HepG2 (cell line): ENCODE results near the gene AMIGO3. TPM values are rescaled to one million over a fixed set of nuclear protein-coding genes. Genes with fewer than 3 reads are reported as not detected.

Experiments
- ATAC-seq: fragments of 200-7000 bp; cut with Tn5 transposase; 3 replicates; pipeline ENCODE4 v1.9.1; 2020; ENCODE audit warnings: mild to moderate bottlenecking, moderate library complexity
- BruUV-seq: library from RNA; stranded (reverse); fragments of 400-500 nt; replicated peaks from 2 replicates; lab custom pipeline; 2021; lab: Mats Ljungman, UMichigan
- CTCF ChIA-PET: fragments of 300-600 bp; formaldehyde crosslinking; extraction: SDS; loops from one replicate; lab custom pipeline; 2021; ENCODE audit warnings: low total read pairs, inconsistent platforms, low intra/inter-chr PET ratio; lab: Yijun Ruan, JAX
- POLR2A ChIA-PET: fragments of 350-600 bp; sonication (Branson Sonifier 250); formaldehyde crosslinking; loops from one replicate; lab custom pipeline; 2020; ENCODE audit warnings: antibody characterized with exemption, inconsistent platforms; lab: Yijun Ruan, JAX
- DNase-seq: peaks from one replicate; pipeline ENCODE4 v3.0.0-alpha.2; 2015; ENCODE audit warnings: low spot score
- FAIRE-seq: peaks from 3 replicates; lab custom pipeline; 2011; peaks lifted over from hg19 to GRCh38; lab: Jason Lieb, UNC
- H2AFZ ChIP-seq: one replicate; pipeline ENCODE4 v1.6.1; 2011; ENCODE audit warnings: low read length, inconsistent platforms
- H3K27ac ChIP-seq: fragments of 300-600 bp; 3 replicates; pipeline ENCODE4 v1.8.0; 2011; ENCODE audit warnings: mixed run types, mild to moderate bottlenecking, mixed read lengths, low read length, inconsistent platforms; ENCODE audit not compliant: insufficient read depth; ENCODE audit errors: extremely low read length
- H3K27me3 ChIP-seq, 2 experiments: fragments of 200-600 bp in 1 of 2; 2 replicates in 1 of 2; 3 replicates in 1 of 2; pipeline versions ENCODE4 v1.6.0 to v1.8.0; 2011; ENCODE audit warnings: low read length in 2 of 2, mild to moderate bottlenecking in 2 of 2, moderate library complexity in 2 of 2, inconsistent platforms in 1 of 2; ENCODE audit not compliant: insufficient read depth in 2 of 2, control insufficient read depth in 1 of 2
- H3K36me3 ChIP-seq, 2 experiments: fragments of 200-600 bp in 1 of 2; replicated peaks in 1 of 2; 2 replicates in 1 of 2; 3 replicates in 1 of 2; pipeline versions ENCODE4 v1.5.1 to v1.8.0; 2011; ENCODE audit warnings: low read length in 2 of 2, inconsistent platforms in 1 of 2; ENCODE audit not compliant: insufficient read depth in 2 of 2, control insufficient read depth in 1 of 2
- H3K4me1 ChIP-seq: 2 replicates; pipeline ENCODE4 v1.5.1; 2012; ENCODE audit warnings: low read length, inconsistent platforms; ENCODE audit not compliant: insufficient read depth
- H3K4me2 ChIP-seq: 2 replicates; pipeline ENCODE4 v1.6.0; 2011; ENCODE audit warnings: low read depth, low read length, inconsistent platforms
- H3K4me3 ChIP-seq, 3 experiments: fragments of 200-600 bp in 1 of 3; sonication (generic), shearing (Covaris generic) in 1 of 3; replicated peaks in 1 of 3; 2 replicates each; pipeline ENCODE4 v1.5.1; 2011 to 2016; ENCODE audit warnings: low read length in 3 of 3, inconsistent platforms in 2 of 3, low read depth in 2 of 3, mild to moderate bottlenecking in 2 of 3, control low read depth in 1 of 3, mixed read lengths in 1 of 3; ENCODE audit not compliant: insufficient read depth in 1 of 3
- H3K79me2 ChIP-seq: one replicate; pipeline ENCODE4 v1.6.1; 2011; ENCODE audit warnings: low read length, inconsistent platforms; ENCODE audit not compliant: insufficient read depth
- H3K9ac ChIP-seq: 2 replicates; pipeline ENCODE4 v1.6.0; 2011; ENCODE audit warnings: mild to moderate bottlenecking, low read depth, low read length, inconsistent platforms; ENCODE audit not compliant: insufficient read depth
- H3K9me3 ChIP-seq: 2 replicates; pipeline ENCODE4 v1.5.1; 2012; ENCODE audit warnings: mild to moderate bottlenecking, low read length
- H4K20me1 ChIP-seq: 2 replicates; pipeline ENCODE4 v1.6.0; 2011; ENCODE audit warnings: inconsistent platforms, mild to moderate bottlenecking, low read length, moderate library complexity; ENCODE audit not compliant: insufficient read depth
- FOSL2 ChIP-seq: sonication (generic); formaldehyde crosslinking; IDR thresholded peaks from 2 replicates; pipeline ENCODE4 v1.4.0; 2020; ENCODE audit warnings: missing genetic modification reagents
- SKIL ChIP-seq: sonication (generic); formaldehyde crosslinking; IDR thresholded peaks from 2 replicates; pipeline ENCODE4 v1.8.0; 2022; ENCODE audit warnings: missing genetic modification reagents, mild to moderate bottlenecking, moderate library complexity, borderline replicate concordance
- SRSF9 ChIP-seq: fragments of 200-400 bp; formaldehyde crosslinking; IDR thresholded peaks from 2 replicates; pipeline ENCODE4 v1.6.1; 2018; ENCODE audit warnings: borderline replicate concordance, mild to moderate bottlenecking, low read depth, low read length; ENCODE audit not compliant: insufficient read depth, poor library complexity, severe bottlenecking
- ZBTB2 ChIP-seq: sonication (generic); formaldehyde crosslinking; IDR thresholded peaks from 2 replicates; pipeline ENCODE4 v1.8.0; 2022; ENCODE audit warnings: low read depth, missing genetic modification reagents
- ZNF431 ChIP-seq: sonication (generic); formaldehyde crosslinking; IDR thresholded peaks from 2 replicates; pipeline ENCODE4 v1.9.0; 2022; ENCODE audit warnings: missing genetic modification reagents, low read depth, mild to moderate bottlenecking, borderline replicate concordance
- ZNF766 ChIP-seq: sonication (generic); formaldehyde crosslinking; IDR thresholded peaks from 2 replicates; pipeline ENCODE4 v1.5.0; 2020; ENCODE audit warnings: missing genetic modification reagents, borderline replicate concordance
- ZNF792 ChIP-seq: IDR thresholded peaks from 2 replicates; pipeline ENCODE4 v1.6.1; 2016
- WGBS: methylation state at CpG from one replicate; pipeline ENCODE4 v1.1.6; 2017; ENCODE audit warnings: low lambda C conversion rate; 5-methylcytosine and 5-hydroxymethylcytosine counted together
- in situ Hi-C: cut with HindIII; loops from 2 replicates; pipeline ENCODE4 v1.10.0; 2017; ENCODE audit warnings: low pct_unique_long_range_greater_than_20kb; ENCODE audit not compliant: extremely low pct_ligation_motif_present
- intact Hi-C: fragments of 100-400 bp; cut with micrococcal nuclease; formaldehyde crosslinking; loops from one replicate; pipeline ENCODE4 v1.10.0; 2022; ENCODE audit not compliant: unreplicated experiment
- polyA plus RNA-seq, 8 experiments: library from polyadenylated mRNA; depleted of rRNA in 3 of 8; stranded (reverse) in 7 of 8; unstranded in 1 of 8; fragments of >200 nt; fragmentation: Illumina TruSeq in 4 of 8; extraction: Trizol in 4 of 8; gene quantifications; 2 replicates each; pipeline versions ENCODE4 v1.2.1 to v1.2.3, GENCODE V29; 2011 to 2016; ENCODE audit warnings: low read depth in 4 of 8, missing spikeins in 1 of 8, mixed read lengths in 1 of 8; ENCODE audit not compliant: insufficient read depth in 1 of 8
- total RNA-seq, 5 experiments: library from RNA; depleted of rRNA; stranded (reverse); fragments of >200 nt; fragmentation: Illumina TruSeq; extraction: Trizol; gene quantifications; 2 replicates each; pipeline ENCODE4 v1.2.3, GENCODE V29; 2016; ENCODE audit warnings: low read depth in 1 of 5

Gene AMIGO3
- total and polyA plus RNA-seq, 2 of the 13 experiments (the other 11 are each of a cell fraction or from before 2014, with no cell fraction given), result 0.35 TPM; not detected in 1

GRCh38 chr3:49669352-49669751 lies 50.1 kb downstream of the AMIGO3 start:
- ATAC-seq (no peak), DNase-seq (no peak)
- no peaks in the 10 kb centered on the region for H3K79me2 ChIP-seq
- no peaks in the 10 kb centered on the region for H4K20me1 ChIP-seq
- no peak overlapping the region for H3K4me2 ChIP-seq
- intact Hi-C loops (loop anchor here (5.0 kb wide), 1 partner anchor 82 kb away; no protein-coding TSS in a partner anchor), in situ Hi-C loops (no loop called here)
- POLR2A ChIA-PET, result interaction anchor here (0.8 to 2.0 kb wide), 3 partner anchors 115 to 132 kb away, joined by 5 to 28 read pairs (median 5); partner anchors contain the start of gene BSN
- no peaks in the 10 kb centered on the region for H3K36me3 ChIP-seq
- H3K9me3 ChIP-seq, result no peaks in the 10 kb centered on the region
- peak overlapping the region; percentile 45 for H3K27ac ChIP-seq
- no peak overlapping the region for H3K4me3 ChIP-seq
- H3K4me1 ChIP-seq, result peaks cover 89% of the 10 kb centered on the region
- BruUV-seq, result no TSS peak
- H2AFZ ChIP-seq, result no peak overlapping the region
- no peak for TF ChIP-seq ZNF431 (CRISPR knock-in tag)
- no peak for TF ChIP-seq ZNF792 (CRISPR knock-in tag)
- TF ChIP-seq ZNF766, result no peak
- no peak for TF ChIP-seq ZBTB2 (CRISPR knock-in tag)
- TF ChIP-seq, all 625 proteins: peak for 0
- FAIRE-seq, result no peak
- CTCF ChIA-PET, result interaction anchor here (0.8 kb wide), 1 partner anchor 130 kb away, joined by 4 read pairs; no protein-coding TSS in a partner anchor
- Histone ChIP-seq H3K9ac (no peak overlapping the region), H3K27me3 (no peaks in the 10 kb centered on the region)
- 87% methylated on average over 3 of the region's 3 CpGs for WGBS

GRCh38 chr3:49668861-49669260 lies 50.6 kb downstream of the AMIGO3 start:
- no peaks in the 10 kb centered on the region for H4K20me1 ChIP-seq
- FAIRE-seq (no peak), DNase-seq (peak; percentile 21), ATAC-seq (no peak)
- in situ Hi-C loops, result no loop called here
- H3K9me3 ChIP-seq, result no peaks in the 10 kb centered on the region
- no peaks in the 10 kb centered on the region for H3K79me2 ChIP-seq
- H3K4me1 ChIP-seq, result peaks cover 94% of the 10 kb centered on the region
- ChIA-PET POLR2A (interaction anchor here (0.8 to 2.0 kb wide), 3 partner anchors 114 to 132 kb away, joined by 5 to 28 read pairs (median 5); partner anchors contain the start of gene BSN), CTCF (interaction anchor here (0.8 kb wide), 1 partner anchor 129 kb away, joined by 4 read pairs; no protein-coding TSS in a partner anchor)
- H3K9ac ChIP-seq, result no peak overlapping the region
- H3K27me3 ChIP-seq, result no peaks in the 10 kb centered on the region
- peak; percentile 80 for TF ChIP-seq FOSL2
- TF ChIP-seq SRSF9, result no peak
- TF ChIP-seq SKIL (CRISPR knock-in tag), result no peak
- TF ChIP-seq, all 625 proteins: peak for 1
- Histone ChIP-seq H3K4me2 (peak overlapping the region; percentile 27), H3K36me3 (no peaks in the 10 kb centered on the region), H3K27ac (peak overlapping the region; percentile 80), H2AFZ (no peak overlapping the region), H3K4me3 (0 out of 6 replicates have a peak overlapping the region, but pooled peaks of 1 of the 3 experiments have one; percentile 2)
- 12% methylated on average over 5 of the region's 5 CpGs for WGBS
- intact Hi-C loops, result loop anchor here (5.0 kb wide), 1 partner anchor 82 kb away; no protein-coding TSS in a partner anchor
- BruUV-seq, result no TSS peak
